Posterior cingulate gyrus (tissue), 11 donors: ENCODE results near the gene ADGRG6.

Source experiments
- DNase-seq, 10 donors: peaks; one replicate each; pipeline versions ENCODE4 v3.0.0 to v3.0.0-alpha.2; 2020 to 2021; ENCODE audit warnings: mixed read lengths in 3 of 10
- intact Hi-C: fragments of 100-400 bp; cut with DNase I; formaldehyde crosslinking; loops from one replicate; pipeline ENCODE4 v1.15.1; 2023

ADGRG6 gene

GRCh38 chr6:142289687-142290086 lies 12.1 kb upstream of the ADGRG6 start:
- DNase-seq = no peak
- intact Hi-C loops = no loop called here

- intact Hi-C loops = no loop called here
- no peak for DNase-seq
Measured at GRCh38 chr6:142290851-142291250, 11.0 kb upstream of the ADGRG6 start.

GRCh38 chr6:142291512-142291911 lies 10.3 kb upstream of the ADGRG6 start:
- intact Hi-C loops = no loop called here

GRCh38 chr6:142292166-142292924 lies 9.5 kb upstream of the ADGRG6 start:
- intact Hi-C loops = no loop called here
- DNase-seq = no peak

More at GRCh38 chr6:142291512-142291911, 10.3 kb upstream of the ADGRG6 start:
- no peak for DNase-seq

- no peak for DNase-seq
- intact Hi-C loops = no loop called here
Measured at GRCh38 chr6:142293121-142293520, 8.7 kb upstream of the ADGRG6 start.

- intact Hi-C loops = no loop called here
- no peak for DNase-seq
Measured at GRCh38 chr6:142294679-142295078, 7.1 kb upstream of the ADGRG6 start.

- intact Hi-C loops = no loop called here
- no peak for DNase-seq
Measured at GRCh38 chr6:142296975-142297604, 4.7 kb upstream of the ADGRG6 start.

GRCh38 chr6:142297605-142297995 lies 4.2 kb upstream of the ADGRG6 start:
- no peak for DNase-seq
- intact Hi-C loops = no loop called here

- DNase-seq = no peak
- intact Hi-C loops = no loop called here
Measured at GRCh38 chr6:142297996-142298753, 3.6 kb upstream of the ADGRG6 start.

GRCh38 chr6:142300302-142300701 lies 1.5 kb upstream of the ADGRG6 start:
- no peak for DNase-seq

GRCh38 chr6:142300758-142301650 lies 803 bp upstream of the ADGRG6 start:
- DNase-seq = peak in 1 of 10 donors; percentile 66
- intact Hi-C loops = no loop called here

More at GRCh38 chr6:142300302-142300701, 1.5 kb upstream of the ADGRG6 start:
- intact Hi-C loops = no loop called here

GRCh38 chr6:142302421-142303175 lies 791 bp downstream of the ADGRG6 start:
- intact Hi-C loops = no loop called here
- DNase-seq = no peak

- DNase-seq = no peak
- intact Hi-C loops = no loop called here
Measured at GRCh38 chr6:142303176-142303533, 1.3 kb downstream of the ADGRG6 start.

- intact Hi-C loops = no loop called here
- no peak for DNase-seq
Measured at GRCh38 chr6:142304241-142304640, 2.4 kb downstream of the ADGRG6 start.

GRCh38 chr6:142306736-142307135 lies 4.9 kb downstream of the ADGRG6 start:
- intact Hi-C loops = no loop called here
- DNase-seq = no peak

GRCh38 chr6:142307963-142308748 lies 6.3 kb downstream of the ADGRG6 start:
- no peak for DNase-seq
- intact Hi-C loops = no loop called here

- intact Hi-C loops = no loop called here
- no peak for DNase-seq
Measured at GRCh38 chr6:142309426-142309825, 7.6 kb downstream of the ADGRG6 start.

GRCh38 chr6:142313284-142313683 lies 11.5 kb downstream of the ADGRG6 start:
- intact Hi-C loops = no loop called here
- no peak for DNase-seq

- no peak for DNase-seq
- intact Hi-C loops = no loop called here
Measured at GRCh38 chr6:142316791-142317368, 15.1 kb downstream of the ADGRG6 start.
